ENCODE data around the gene USH1G.
A peak's percentile ranks its signal among the peaks of the same experiment; 100 is the strongest.
"Not testable (repeated sequence)": the region's sequence is repeated elsewhere in the genome, so short reads cannot be mapped to it uniquely, and the experiment has no call there.

The USH1G gene

GRCh38 chr17:74872313-74873036 lies 50.6 kb downstream of the USH1G start, which contains the start of gene FDXR:
Gene FDXR (minus strand): TSS chr17:74872994. CDS start chr17:74872944, 50 bp downstream.
- no peaks in the 10 kb centered on the region for H3K9me3 ChIP-seq (ENCODE audit: control insufficient read depth in 2 of 2, low read length in 2 of 2)
- H3K4me1 ChIP-seq (ENCODE audit: control insufficient read depth, insufficient read depth, low read length): peaks cover 10% of the 10 kb centered on the region
- peak within 1 kb of the TSS; percentile 90 to 93 for H3K9ac ChIP-seq (ENCODE audit: low read length in 2 of 2)
- peak within 1 kb of the TSS; percentile 89 to 92 for H3K4me3 ChIP-seq (ENCODE audit: low read length in 2 of 2)
- peak within 1 kb of the TSS; percentile 91 for H3K27ac ChIP-seq (ENCODE audit: low read length)
- no peaks in the 10 kb centered on the region for H3K36me3 ChIP-seq (ENCODE audit: control insufficient read depth in 2 of 2, insufficient read depth in 2 of 2, low read length in 2 of 2)
- H3K27me3 ChIP-seq (ENCODE audit: control insufficient read depth in 1 of 2, insufficient read depth in 2 of 2, low read length in 2 of 2): peaks cover 0 to 2% of the 10 kb centered on the region in 2 donors

DNA sequence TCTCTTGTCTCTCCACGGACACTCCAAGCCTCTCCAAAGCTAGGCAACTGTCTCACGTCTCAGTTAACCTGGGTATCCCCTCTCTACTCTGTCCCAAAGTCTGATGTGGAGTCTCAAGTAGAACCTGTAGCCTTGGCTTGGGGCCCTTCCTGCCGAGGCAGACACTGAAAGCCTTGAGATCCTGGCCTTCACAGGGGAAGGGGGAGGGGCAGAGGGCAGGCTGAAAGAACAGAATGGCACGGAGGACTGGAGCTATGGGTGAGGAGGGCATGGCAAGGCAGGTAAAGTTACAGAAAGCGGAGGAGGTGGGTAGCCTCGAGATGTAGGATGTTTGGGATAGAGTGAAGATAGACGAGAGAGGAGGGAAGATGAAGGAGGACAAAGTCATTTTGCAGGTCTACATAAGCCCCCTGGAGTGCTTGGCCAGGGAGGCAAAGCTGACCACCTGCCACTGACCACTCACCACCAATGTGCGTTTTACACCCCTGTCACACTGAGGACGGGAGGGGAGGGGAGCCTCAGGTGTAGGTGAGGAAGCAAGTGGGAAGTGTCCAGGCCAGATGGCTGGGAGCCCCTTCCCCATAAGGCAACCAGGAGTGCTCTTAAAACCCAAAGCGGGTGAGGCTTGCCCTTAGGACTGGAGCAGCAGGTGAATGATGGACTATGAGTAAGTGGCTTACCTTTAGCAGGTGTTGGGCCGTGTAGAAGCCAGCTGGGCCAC lies 51.5 kb downstream of the USH1G start:
- Histone ChIP-seq H3K4me1 (ENCODE audit: control insufficient read depth, insufficient read depth, low read length) (peaks cover 10% of the 10 kb centered on the region), H3K9me3 (ENCODE audit: control insufficient read depth in 2 of 2, low read length in 2 of 2) (no peaks in the 10 kb centered on the region), H3K4me3 (ENCODE audit: low read length in 2 of 2) (no peak overlapping the region), H3K9ac (ENCODE audit: low read length in 2 of 2) (no peak overlapping the region), H3K27ac (ENCODE audit: low read length) (no peak overlapping the region), H3K27me3 (ENCODE audit: control insufficient read depth in 1 of 2, insufficient read depth in 2 of 2, low read length in 2 of 2) (peaks cover 0 to 2% of the 10 kb centered on the region in 2 donors), H3K36me3 (ENCODE audit: control insufficient read depth in 2 of 2, insufficient read depth in 2 of 2, low read length in 2 of 2) (no peaks in the 10 kb centered on the region)

GRCh38 chr17:74870512-74870911 lies 52.5 kb downstream of the USH1G start:
- Histone ChIP-seq H3K36me3 (ENCODE audit: control insufficient read depth in 2 of 2, insufficient read depth in 2 of 2, low read length in 2 of 2) (no peaks in the 10 kb centered on the region), H3K4me1 (ENCODE audit: control insufficient read depth, insufficient read depth, low read length) (peaks cover 10% of the 10 kb centered on the region), H3K9me3 (ENCODE audit: control insufficient read depth in 2 of 2, low read length in 2 of 2) (no peaks in the 10 kb centered on the region), H3K9ac (ENCODE audit: low read length in 2 of 2) (no peak overlapping the region), H3K4me3 (ENCODE audit: low read length in 2 of 2) (no peak overlapping the region), H3K27ac (ENCODE audit: low read length) (no peak overlapping the region), H3K27me3 (ENCODE audit: control insufficient read depth in 1 of 2, insufficient read depth in 2 of 2, low read length in 2 of 2) (peaks cover 0 to 2% of the 10 kb centered on the region in 2 donors)

DNA sequence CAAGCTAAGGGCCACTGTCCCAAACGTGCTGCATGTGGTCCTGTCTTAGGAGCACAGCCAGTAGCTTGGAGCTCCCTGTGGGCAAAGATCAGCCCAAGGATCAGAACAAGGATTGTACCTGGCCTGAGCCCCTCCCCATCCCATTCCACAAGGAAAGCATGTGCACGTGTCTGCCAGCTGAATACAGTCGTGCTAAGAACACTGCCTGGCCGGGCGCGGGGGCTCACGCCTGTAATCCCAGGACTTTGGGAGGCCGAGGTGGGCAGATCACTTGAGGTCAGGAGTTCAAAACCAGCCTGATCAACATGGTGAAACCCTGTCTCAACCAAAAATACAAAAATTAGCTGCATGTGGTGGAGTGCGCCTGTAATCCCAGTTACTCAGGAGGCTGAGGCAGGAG lies 53.0 kb downstream of the USH1G start:
- H3K9ac ChIP-seq (ENCODE audit: low read length in 2 of 2); H3K27ac ChIP-seq (ENCODE audit: low read length); H3K9me3 ChIP-seq (ENCODE audit: control insufficient read depth in 2 of 2, low read length in 2 of 2); H3K36me3 ChIP-seq (ENCODE audit: control insufficient read depth in 2 of 2, insufficient read depth in 2 of 2, low read length in 2 of 2); H3K4me3 ChIP-seq (ENCODE audit: low read length in 2 of 2); H3K27me3 ChIP-seq (ENCODE audit: control insufficient read depth in 1 of 2, insufficient read depth in 2 of 2, low read length in 2 of 2): not testable (repeated sequence)
- peaks cover 11% of the 10 kb centered on the region for H3K4me1 ChIP-seq (ENCODE audit: control insufficient read depth, insufficient read depth, low read length)

GRCh38 chr17:74868908-74869255 lies 54.2 kb downstream of the USH1G start:
- Histone ChIP-seq H3K4me3 (ENCODE audit: low read length in 2 of 2) (no peak overlapping the region), H3K27me3 (ENCODE audit: control insufficient read depth in 1 of 2, insufficient read depth in 2 of 2, low read length in 2 of 2) (peaks cover 0 to 2% of the 10 kb centered on the region in 2 donors), H3K36me3 (ENCODE audit: control insufficient read depth in 2 of 2, insufficient read depth in 2 of 2, low read length in 2 of 2) (no peaks in the 10 kb centered on the region), H3K9me3 (ENCODE audit: control insufficient read depth in 2 of 2, low read length in 2 of 2) (no peaks in the 10 kb centered on the region), H3K27ac (ENCODE audit: low read length) (no peak overlapping the region), H3K4me1 (ENCODE audit: control insufficient read depth, insufficient read depth, low read length) (peaks cover 14% of the 10 kb centered on the region), H3K9ac (ENCODE audit: low read length in 2 of 2) (no peak overlapping the region)

DNA sequence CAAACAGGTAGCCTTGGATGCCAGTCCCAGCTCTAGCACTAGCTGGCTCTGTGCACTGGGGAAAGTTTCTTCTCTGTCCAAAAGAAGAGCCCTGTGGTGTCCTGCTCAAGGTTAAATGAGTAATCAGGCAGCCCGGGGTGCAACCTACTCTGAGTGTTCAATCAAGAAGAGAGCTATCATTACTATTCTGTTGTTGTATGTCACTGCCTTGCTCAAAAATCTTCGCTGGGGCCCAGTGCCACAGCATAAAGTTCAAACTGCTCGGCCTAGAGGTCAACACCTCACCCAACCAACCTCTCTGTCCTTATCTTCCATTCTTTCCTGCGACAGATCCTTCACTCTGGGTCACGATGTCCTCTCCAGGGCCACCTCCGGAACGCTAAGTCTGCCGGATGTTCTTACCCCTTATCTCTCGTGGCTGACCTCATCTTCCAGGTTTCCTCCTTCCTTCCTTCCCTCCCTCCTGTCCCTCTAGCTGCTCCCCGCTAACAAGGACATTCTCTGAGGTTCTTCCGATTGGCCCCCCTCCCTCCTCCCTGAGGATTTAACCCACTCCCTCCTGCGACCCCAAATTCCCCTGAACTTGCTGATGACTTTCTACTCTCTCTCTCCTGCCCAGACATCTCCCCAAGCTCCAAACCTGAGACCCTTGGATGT lies 54.7 kb downstream of the USH1G start:
- peaks cover 0 to 2% of the 10 kb centered on the region in 2 donors for H3K27me3 ChIP-seq (ENCODE audit: control insufficient read depth in 1 of 2, insufficient read depth in 2 of 2, low read length in 2 of 2)
- no peak overlapping the region for H3K27ac ChIP-seq (ENCODE audit: low read length)
- no peak overlapping the region for H3K4me3 ChIP-seq (ENCODE audit: low read length in 2 of 2)
- H3K9ac ChIP-seq (ENCODE audit: low read length in 2 of 2): no peak overlapping the region
- H3K36me3 ChIP-seq (ENCODE audit: control insufficient read depth in 2 of 2, insufficient read depth in 2 of 2, low read length in 2 of 2): no peaks in the 10 kb centered on the region
- H3K4me1 ChIP-seq (ENCODE audit: control insufficient read depth, insufficient read depth, low read length): peaks cover 14% of the 10 kb centered on the region
- H3K9me3 ChIP-seq (ENCODE audit: control insufficient read depth in 2 of 2, low read length in 2 of 2): no peaks in the 10 kb centered on the region

- peaks cover 11% of the 10 kb centered on the region for H3K4me1 ChIP-seq (ENCODE audit: control insufficient read depth, insufficient read depth, low read length)
- no peaks in the 10 kb centered on the region for H3K9me3 ChIP-seq (ENCODE audit: control insufficient read depth in 2 of 2, low read length in 2 of 2)
- H3K4me3 ChIP-seq (ENCODE audit: low read length in 2 of 2): no peak overlapping the region
- peaks cover 9% of the 10 kb centered on the region in 2 donors for H3K27me3 ChIP-seq (ENCODE audit: control insufficient read depth in 1 of 2, insufficient read depth in 2 of 2, low read length in 2 of 2)
- H3K9ac ChIP-seq (ENCODE audit: low read length in 2 of 2): no peak overlapping the region
- no peak overlapping the region for H3K27ac ChIP-seq (ENCODE audit: low read length)
- H3K36me3 ChIP-seq (ENCODE audit: control insufficient read depth in 2 of 2, insufficient read depth in 2 of 2, low read length in 2 of 2): no peaks in the 10 kb centered on the region
Observed at GRCh38 chr17:74866198-74866835, 56.7 kb downstream of the USH1G start.

Measured in stomach smooth muscle (tissue), 2 donors.